Cerebellar cortex (tissue), 1 donor: ENCODE measurements around the gene IQCB1.
A peak's percentile ranks its signal among the peaks of the same experiment; 100 is the strongest.
"Not testable (repeated sequence)": the region's sequence is repeated elsewhere in the genome, so short reads cannot be mapped to it uniquely, and the experiment has no call there.

Experiments used
- DNase-seq: peaks from one replicate; pipeline ENCODE4 v3.0.0-alpha.2; 2015; ENCODE audit warnings: low spot score

IQCB1 gene

GRCh38 chr3:121834671-121835464 lies at the start of gene IQCB1, which contains the start of gene EAF2:
Gene IQCB1 (minus strand): TSS chr3:121835060. CDS start chr3:121828960, 6,100 bp downstream.
Gene EAF2 (plus strand): TSS chr3:121835209. CDS start chr3:121835286, 77 bp downstream.
- DNase-seq: peak; percentile 97

DNA sequence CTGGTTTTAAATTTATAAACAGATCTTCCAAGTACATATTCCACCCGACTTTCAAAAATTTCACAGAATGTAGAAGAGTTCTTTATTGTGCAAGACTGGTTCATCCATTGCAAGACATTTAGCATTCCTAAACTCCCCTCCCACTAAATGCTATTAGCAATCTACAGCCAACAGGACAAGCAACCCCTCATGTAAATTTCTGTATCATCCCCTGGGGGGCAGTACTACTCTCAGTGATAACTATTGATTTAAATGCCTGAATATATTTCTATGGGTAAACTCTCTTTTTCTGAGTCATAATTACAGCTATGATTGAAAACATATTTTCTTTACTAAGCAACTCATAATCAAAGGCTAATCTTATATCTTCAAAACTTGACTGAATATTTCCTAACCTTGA lies 48.6 kb upstream of the IQCB1 start:
- DNase-seq: peak; percentile 8

GRCh38 chr3:121878411-121878810 lies 43.6 kb upstream of the IQCB1 start:
- no peak for DNase-seq

DNA sequence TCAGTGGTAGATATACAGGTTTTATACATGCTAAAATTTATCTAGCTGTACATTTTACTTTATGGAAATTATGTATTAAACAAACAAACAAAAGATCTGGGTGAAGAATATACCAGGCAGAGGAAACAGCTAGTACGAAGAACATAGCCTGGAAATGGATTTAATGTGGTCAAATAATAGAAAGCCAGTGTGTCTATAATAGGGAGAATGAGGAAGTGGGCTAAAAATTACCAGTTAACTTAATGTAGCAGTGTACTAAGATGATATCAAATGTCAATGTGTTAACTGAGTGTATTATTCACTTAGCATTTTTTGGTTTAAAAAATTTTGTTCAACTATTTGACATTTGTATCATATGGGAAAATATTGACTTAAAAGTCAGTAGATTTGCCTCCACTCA lies 36.6 kb upstream of the IQCB1 start:
- no peak for DNase-seq

DNA sequence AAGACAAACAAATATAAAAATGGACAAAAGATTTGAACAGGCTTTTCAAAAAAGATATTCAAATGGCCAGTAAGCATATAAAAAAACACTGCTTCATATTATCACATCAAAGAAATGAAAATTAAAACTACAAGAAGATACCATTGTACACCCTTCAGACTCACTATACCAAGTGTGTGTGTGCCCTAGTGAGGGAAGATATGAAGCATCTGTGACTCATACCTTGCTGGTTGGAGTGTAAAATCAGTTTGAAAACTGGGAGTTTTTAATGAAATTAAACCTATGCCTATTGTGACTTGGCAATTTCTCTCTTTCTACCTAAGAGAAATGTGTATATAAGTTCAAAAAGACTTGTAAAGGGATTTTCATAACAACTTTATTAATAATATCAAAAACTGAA lies 35.9 kb upstream of the IQCB1 start:
- no peak for DNase-seq

GRCh38 chr3:121869736-121870135 lies 34.9 kb upstream of the IQCB1 start:
- no peak for DNase-seq

GRCh38 chr3:121863801-121864200 lies 28.9 kb upstream of the IQCB1 start:
- no peak for DNase-seq

DNA sequence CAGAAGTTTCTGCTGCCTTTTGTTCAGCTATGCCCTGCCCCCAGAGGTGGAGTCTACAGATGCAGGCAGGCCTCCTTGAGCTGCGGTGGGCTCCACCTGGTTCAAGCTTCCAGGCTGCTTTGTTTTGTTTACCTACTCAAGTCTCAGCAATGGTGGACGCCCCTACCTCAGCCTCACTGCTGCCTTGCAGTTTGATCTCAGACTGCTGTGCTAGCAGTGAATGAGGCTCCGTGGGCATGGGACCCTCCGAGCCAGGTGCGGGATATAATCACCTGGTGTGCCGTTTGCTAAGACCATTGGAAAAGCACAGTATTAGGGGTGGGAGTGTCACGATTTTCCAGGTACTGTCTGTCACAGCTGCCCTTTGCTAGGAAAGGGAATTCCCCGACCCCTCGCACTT lies 28.4 kb upstream of the IQCB1 start:
- not testable (repeated sequence) for DNase-seq

- DNase-seq: not testable (repeated sequence)
Observed at GRCh38 chr3:121857778-121858177, 22.9 kb upstream of the IQCB1 start.

GRCh38 chr3:121855555-121855954 lies 20.7 kb upstream of the IQCB1 start:
- peak; percentile 14 for DNase-seq

DNA sequence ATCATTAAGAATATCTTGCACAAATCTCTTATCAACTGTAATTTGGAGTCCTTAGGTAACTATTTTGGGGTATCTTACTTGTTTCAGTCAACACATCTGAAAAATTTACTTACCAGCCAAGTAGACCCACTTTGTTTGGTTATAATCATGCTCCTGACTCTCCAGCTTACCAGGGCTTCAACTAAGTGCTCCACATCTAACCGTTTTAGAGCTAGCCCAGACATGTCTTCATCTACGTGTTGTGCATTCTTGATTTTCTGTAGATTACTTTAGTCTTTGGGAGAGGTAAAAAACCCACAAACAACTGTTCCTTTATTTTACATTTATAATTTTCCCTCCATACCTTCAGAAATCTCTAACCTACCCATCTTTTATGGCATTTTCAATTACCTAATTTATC lies 17.4 kb upstream of the IQCB1 start:
- no peak for DNase-seq

GRCh38 chr3:121844892-121845291 lies 10.0 kb upstream of the IQCB1 start:
- no peak for DNase-seq

- no peak for DNase-seq
Observed at GRCh38 chr3:121839962-121840361, 5.1 kb upstream of the IQCB1 start.

DNA sequence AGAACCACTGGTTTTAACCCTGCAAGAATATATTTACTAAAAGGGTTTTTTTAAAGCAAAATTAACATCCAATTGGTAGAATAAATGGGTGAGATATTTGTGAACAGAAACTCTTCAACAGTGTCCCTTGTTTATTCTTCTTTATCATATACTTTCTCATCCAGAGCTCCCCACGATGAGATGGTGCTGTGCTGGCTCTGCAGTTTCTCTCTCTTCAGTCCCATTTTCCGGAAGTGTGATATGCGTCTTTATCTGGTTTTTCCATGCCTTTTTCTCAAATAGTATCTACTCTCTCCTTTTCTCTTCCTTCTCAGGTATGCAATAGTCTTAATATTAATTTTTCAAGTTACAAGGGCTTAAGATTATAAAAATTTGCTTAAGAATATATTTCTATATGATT lies 1.6 kb upstream of the IQCB1 start:
- DNase-seq: no peak

DNA sequence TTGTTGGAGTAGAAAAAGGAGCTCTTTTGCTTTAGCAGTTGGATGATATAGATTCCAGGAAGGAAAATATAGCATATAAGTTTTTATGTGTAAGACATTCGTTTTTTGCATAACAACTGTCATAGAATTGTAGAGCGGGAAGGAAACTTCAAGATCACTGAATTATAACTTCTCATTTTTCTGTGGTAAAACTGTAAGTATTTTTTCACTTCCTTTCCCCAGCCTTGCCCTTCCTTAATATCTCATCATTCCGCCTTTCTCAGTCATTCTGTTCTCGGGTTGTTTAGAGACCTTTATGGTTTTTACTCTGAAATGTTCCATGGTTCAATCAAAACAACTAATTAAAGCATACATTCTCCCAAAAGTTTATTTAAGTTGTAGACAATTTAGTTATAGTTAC lies 1.2 kb upstream of the IQCB1 start:
- no peak for DNase-seq

DNA sequence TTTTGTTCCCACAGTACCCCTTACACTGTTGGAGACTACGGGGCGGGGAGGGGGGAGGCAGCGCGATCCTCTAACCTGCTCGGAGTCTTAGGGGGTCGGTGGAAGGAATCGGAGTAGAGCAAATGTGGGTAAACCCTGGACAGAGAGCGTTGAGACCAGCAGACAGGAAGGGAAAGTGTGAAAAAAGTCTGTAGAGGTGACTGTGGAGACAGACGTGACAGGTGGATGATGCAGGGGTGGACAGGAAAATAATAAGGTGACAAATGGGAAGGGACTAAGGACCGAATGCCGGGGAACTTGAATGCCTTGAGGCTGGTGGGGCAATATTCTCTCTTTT lies 573 bp upstream of the IQCB1 start:
- DNase-seq: peak; percentile 28

DNA sequence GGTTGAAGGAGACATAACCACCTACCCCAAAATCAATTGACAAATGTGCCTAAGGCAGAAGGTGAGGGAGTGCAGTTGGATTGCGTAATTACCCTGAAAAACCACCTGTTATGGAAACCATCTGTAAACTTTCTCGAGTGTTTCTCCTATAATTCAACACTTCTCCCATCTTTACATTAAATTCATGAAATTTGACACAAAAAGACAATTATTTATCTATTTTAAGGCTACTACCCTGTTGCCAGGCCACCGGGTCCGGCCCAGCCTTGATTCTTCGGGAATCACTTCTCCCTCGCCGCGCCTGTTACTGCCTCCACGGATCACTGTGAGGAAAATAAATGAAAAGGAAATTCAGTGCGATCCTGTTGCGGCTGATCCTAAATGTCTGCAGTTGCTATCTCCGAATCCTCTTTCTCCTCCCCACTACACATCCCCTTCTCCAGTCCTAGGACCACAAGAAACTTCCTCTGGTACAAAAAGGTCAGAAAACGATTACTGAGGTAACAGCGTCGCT lies 646 bp downstream of the IQCB1 start:
- DNase-seq: no peak

DNA sequence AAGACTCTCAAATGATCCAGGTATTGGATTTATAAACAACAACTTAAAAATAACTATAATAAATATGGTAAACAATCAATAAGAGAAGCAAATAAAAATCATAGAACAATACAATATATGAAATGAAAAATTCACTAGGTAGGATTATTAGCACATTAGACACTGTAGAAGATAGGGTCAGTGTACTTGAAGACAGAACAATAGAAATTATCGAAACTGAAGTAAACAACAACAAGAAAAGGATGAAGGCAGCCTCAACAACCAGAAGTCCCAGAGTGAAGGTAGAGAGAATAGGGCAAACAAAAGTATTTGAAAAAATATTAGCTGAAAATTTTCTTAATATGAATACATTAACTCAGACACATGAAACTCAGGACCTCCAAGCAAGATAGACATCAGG lies 11.9 kb downstream of the IQCB1 start:
- DNase-seq: no peak

GRCh38 chr3:121821421-121822199 lies 13.2 kb downstream of the IQCB1 start:
- DNase-seq: no peak

GRCh38 chr3:121819236-121819635 lies 15.6 kb downstream of the IQCB1 start:
- no peak for DNase-seq

DNA sequence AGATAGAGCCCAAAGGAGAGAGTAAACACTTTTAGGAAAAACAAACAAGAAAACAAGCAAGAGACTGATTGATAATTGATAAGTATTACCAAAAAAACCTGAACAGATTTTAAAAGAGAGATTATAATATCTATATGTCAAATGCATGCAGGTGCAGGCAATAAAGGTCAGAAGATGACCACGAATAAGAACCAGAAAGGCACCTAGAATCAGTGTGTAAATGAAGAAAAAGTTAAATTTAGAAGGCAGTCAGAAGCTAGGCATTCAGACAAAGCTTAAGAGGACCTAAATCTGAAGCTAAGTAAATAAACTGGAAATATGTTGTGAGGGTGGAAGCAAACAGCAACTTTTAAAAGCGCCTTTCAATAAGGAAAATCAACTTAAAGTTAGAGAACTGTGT lies 16.3 kb downstream of the IQCB1 start:
- DNase-seq: no peak

- no peak for DNase-seq
Observed at GRCh38 chr3:121817753-121818152, 17.1 kb downstream of the IQCB1 start.

DNA sequence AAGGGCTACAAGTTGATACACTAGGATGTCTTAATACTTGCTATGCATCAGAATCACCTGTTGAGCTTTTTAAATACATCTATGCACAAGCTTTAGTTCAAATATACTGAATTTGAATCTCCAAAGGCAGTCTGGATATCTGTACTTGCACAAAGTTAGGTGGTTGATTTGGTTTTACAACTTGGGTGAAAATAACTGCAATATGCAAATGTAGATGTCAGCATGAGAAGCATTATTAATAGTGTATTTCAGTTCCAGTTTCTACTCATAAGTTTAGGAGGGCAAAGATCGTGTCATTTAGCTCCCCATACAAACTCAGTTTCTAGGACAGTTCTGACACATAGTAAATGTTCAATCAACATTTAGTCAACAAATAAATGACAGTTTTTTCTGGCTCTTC lies 25.6 kb downstream of the IQCB1 start:
- no peak for DNase-seq
